ENCODE results near the gene GSK3A. TPM values are rescaled to one million over a fixed set of nuclear protein-coding genes. Genes with fewer than 3 reads are reported as not detected.
A peak's percentile ranks its signal among the peaks of the same experiment; 100 is the strongest.

GSK3A gene
- total RNA-seq, 2 experiments from 2014 or later: 38.2 to 39.0 TPM

DNA sequence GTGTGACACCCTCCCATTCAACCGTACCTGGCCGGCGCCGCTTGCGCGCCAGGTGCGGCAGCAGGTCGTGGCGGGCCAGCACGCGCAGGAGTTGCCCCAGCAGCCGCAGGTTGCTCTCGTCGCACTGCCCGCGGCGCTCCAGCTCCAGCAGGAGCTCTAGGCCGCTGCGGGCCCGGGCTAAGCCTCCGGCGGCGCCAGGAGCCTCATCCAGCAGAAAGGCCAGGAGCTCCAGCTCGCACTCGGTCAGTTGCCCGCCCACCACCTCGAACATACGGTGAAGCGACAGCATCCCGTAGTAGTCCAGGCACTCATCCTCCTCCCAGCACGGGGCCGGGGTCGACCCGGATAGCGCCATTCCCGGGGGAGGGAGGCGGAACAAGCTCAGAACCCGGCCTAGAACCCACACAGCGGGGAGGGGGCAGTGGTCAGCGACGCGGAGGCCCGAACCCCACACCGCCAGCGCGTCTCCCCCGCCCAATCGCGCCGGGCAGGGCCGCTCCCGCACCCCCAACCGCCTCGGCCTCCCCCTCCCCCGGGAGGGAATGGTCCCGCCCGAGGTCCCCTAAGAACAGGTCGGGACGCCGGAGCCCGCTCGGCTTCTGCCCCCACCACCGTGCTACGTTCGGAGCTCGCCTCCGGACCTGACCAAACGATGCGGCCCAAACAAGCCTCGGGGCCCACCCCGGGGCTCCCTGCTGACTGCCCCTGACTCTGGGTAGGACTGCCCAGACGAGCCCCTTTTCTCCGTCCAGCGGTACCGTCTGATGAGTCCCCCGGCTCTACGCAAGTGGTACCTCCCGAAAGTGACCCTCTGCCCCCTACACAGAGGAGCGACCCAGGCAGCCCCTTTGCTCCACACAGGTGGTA, 25.5 kb downstream of the GSK3A start:
- Mint-ChIP-seq H3K4me1 (peaks cover 52% of the 10 kb centered on the region), H3K9me3 (peaks cover 1% of the 10 kb centered on the region), H3K4me3 (peak overlapping the region; percentile 93), H3K27me3 (peaks cover 4% of the 10 kb centered on the region), H3K27ac (peak overlapping the region; percentile 99), H3K36me3 (peaks cover 37% of the 10 kb centered on the region)
- DNase-seq: peak; percentile 49

DNA sequence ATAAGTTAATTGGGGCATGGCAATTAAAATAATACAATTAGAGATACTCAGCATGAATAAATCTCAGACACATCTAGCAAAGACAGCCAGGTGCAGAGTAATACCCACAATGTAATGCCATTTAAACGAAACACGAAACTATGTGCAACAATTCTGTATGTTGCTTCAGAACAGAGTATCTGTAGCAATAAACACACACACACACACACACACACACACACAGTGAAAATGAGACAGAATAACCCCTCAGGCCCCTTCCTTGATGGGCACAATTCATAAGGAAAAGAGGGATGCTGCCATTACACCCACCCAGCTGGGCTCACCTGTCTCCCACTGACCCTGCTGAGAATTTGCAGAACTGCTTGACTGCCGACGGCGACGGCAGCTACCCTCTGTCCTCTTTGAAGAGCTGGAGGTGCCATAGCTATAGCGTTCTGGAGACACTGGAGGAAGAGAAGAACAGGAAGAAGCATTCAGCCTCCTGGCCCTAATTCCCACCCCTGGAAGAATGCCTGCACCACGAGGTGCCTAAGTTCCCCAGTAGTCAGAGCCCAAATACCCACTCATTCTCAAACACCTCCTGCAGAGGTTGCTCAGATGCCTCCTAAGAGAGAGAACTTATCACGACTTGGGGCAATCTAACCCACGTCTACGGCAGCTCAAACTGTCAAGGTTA, 27.5 kb downstream of the GSK3A start:
- H3K4me3 Mint-ChIP-seq: peak overlapping the region; percentile 47
- peaks cover 32% of the 10 kb centered on the region for H3K36me3 Mint-ChIP-seq
- H3K27me3 Mint-ChIP-seq: peaks cover 4% of the 10 kb centered on the region
- no peak for DNase-seq
- H3K27ac Mint-ChIP-seq: peak overlapping the region; percentile 62
- peaks cover 52% of the 10 kb centered on the region for H3K4me1 Mint-ChIP-seq
- peaks cover 1% of the 10 kb centered on the region for H3K9me3 Mint-ChIP-seq

GRCh38 chr19:42212886-42213285, 29.5 kb downstream of the GSK3A start:
- Mint-ChIP-seq H3K36me3 (peaks cover 36% of the 10 kb centered on the region), H3K4me1 (peaks cover 40% of the 10 kb centered on the region), H3K27me3 (peaks cover 4% of the 10 kb centered on the region), H3K27ac (peak overlapping the region; percentile 53), H3K4me3 (no peak overlapping the region), H3K9me3 (peaks cover 1% of the 10 kb centered on the region)
- no peak for DNase-seq

- H3K36me3 Mint-ChIP-seq: peaks cover 24% of the 10 kb centered on the region
- no peak overlapping the region for H3K27ac Mint-ChIP-seq
- no peaks in the 10 kb centered on the region for H3K9me3 Mint-ChIP-seq
- peaks cover 33% of the 10 kb centered on the region for H3K4me1 Mint-ChIP-seq
- no peaks in the 10 kb centered on the region for H3K27me3 Mint-ChIP-seq
- H3K4me3 Mint-ChIP-seq: no peak overlapping the region
- no peak for DNase-seq
Measured at GRCh38 chr19:42208612-42209011, 33.8 kb downstream of the GSK3A start.

GRCh38 chr19:42207767-42208271, 34.6 kb downstream of the GSK3A start:
- Mint-ChIP-seq H3K9me3 (no peaks in the 10 kb centered on the region), H3K4me1 (peaks cover 31% of the 10 kb centered on the region), H3K4me3 (no peak overlapping the region), H3K27ac (peak overlapping the region; percentile 57), H3K36me3 (peaks cover 21% of the 10 kb centered on the region), H3K27me3 (no peaks in the 10 kb centered on the region)
- DNase-seq: no peak

GRCh38 chr19:42206871-42207755, 35.3 kb downstream of the GSK3A start:
- Mint-ChIP-seq H3K27ac (peak overlapping the region; percentile 57), H3K9me3 (no peaks in the 10 kb centered on the region), H3K27me3 (no peaks in the 10 kb centered on the region), H3K36me3 (peaks cover 26% of the 10 kb centered on the region), H3K4me1 (peaks cover 34% of the 10 kb centered on the region), H3K4me3 (no peak overlapping the region)
- DNase-seq: no peak

GRCh38 chr19:42204664-42205063, 37.7 kb downstream of the GSK3A start:
- no peak overlapping the region for H3K4me3 Mint-ChIP-seq
- H3K36me3 Mint-ChIP-seq: peaks cover 45% of the 10 kb centered on the region
- no peaks in the 10 kb centered on the region for H3K9me3 Mint-ChIP-seq
- no peaks in the 10 kb centered on the region for H3K27me3 Mint-ChIP-seq
- peaks cover 56% of the 10 kb centered on the region for H3K4me1 Mint-ChIP-seq
- DNase-seq: no peak
- no peak overlapping the region for H3K27ac Mint-ChIP-seq

GRCh38 chr19:42203700-42204099, 38.7 kb downstream of the GSK3A start:
- Mint-ChIP-seq H3K4me1 (peaks cover 66% of the 10 kb centered on the region), H3K4me3 (no peak overlapping the region), H3K27ac (peak overlapping the region; percentile 59), H3K27me3 (no peaks in the 10 kb centered on the region), H3K36me3 (peaks cover 52% of the 10 kb centered on the region), H3K9me3 (no peaks in the 10 kb centered on the region)
- no peak for DNase-seq

DNA sequence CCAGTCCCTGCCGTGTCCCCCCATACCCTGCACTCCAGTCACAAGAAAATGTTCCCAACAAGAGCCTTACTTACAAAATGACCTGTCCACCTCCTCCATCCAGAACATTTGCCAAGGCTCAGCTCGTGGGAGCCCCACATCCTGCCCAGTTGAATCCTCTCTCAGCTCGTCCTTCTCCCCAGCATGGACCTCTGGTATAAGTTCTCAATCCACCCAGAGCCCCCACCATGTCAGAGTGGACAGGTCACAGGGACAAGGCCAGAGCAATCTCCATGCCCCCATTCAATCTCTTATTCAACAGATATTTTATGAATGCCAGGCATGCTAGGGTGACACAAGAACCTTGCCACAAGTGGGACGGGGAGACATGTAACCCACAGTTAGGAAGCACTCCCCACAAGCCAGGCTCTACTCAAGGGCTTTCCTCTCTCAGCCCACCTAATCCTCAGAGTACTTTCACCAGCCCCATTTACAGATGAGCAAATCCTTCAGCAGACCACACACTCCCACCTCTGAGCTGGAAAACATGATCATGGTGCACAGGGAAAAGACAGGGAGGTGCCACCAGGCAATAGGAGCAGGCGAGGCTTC, 40.0 kb downstream of the GSK3A start:
- H3K27ac Mint-ChIP-seq: peak overlapping the region; percentile 94
- H3K36me3 Mint-ChIP-seq: peaks cover 56% of the 10 kb centered on the region
- peak overlapping the region; percentile 33 for H3K4me3 Mint-ChIP-seq
- DNase-seq: no peak
- H3K9me3 Mint-ChIP-seq: no peaks in the 10 kb centered on the region
- no peaks in the 10 kb centered on the region for H3K27me3 Mint-ChIP-seq
- H3K4me1 Mint-ChIP-seq: peaks cover 66% of the 10 kb centered on the region

- peak; percentile 51 for DNase-seq
- Mint-ChIP-seq H3K4me3 (peak overlapping the region; percentile 33), H3K4me1 (peaks cover 71% of the 10 kb centered on the region), H3K9me3 (no peaks in the 10 kb centered on the region), H3K27ac (peak overlapping the region; percentile 94), H3K27me3 (no peaks in the 10 kb centered on the region), H3K36me3 (peaks cover 59% of the 10 kb centered on the region)
Measured at GRCh38 chr19:42201489-42202289, 40.7 kb downstream of the GSK3A start.

DNA sequence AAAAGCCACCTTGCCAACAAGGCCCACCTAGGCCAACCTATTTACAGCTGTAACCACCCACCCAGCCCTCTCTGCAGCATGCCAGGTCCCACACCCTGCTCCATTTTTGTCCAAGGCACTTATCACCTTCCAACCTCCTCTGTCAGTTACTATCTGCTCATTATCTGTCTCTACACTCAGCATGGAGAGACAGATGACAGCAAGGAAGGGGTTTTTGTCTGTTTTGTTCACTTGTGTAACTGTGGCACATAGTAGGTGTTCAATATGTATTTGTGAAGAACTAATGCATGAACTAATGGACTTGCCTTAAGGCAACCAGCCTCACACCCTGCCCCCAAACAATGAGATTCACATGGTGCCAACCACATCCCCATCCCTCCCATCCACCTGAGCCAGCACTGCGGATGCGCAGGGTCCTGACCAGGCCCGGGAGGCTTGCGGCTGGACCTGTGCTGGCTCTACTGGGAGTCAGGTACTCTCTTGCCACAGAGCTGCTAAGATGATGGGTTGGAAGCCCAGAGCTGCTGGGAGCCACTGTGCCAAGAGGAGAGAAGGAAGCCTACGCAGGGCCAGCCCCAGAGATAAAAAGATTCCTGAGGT, 42.2 kb downstream of the GSK3A start:
- H3K9me3 Mint-ChIP-seq: no peaks in the 10 kb centered on the region
- peak overlapping the region; percentile 94 for H3K27ac Mint-ChIP-seq
- H3K36me3 Mint-ChIP-seq: peaks cover 63% of the 10 kb centered on the region
- no peaks in the 10 kb centered on the region for H3K27me3 Mint-ChIP-seq
- no peak for DNase-seq
- peak overlapping the region; percentile 74 for H3K4me3 Mint-ChIP-seq
- H3K4me1 Mint-ChIP-seq: peaks cover 71% of the 10 kb centered on the region

GRCh38 chr19:42199440-42200115, 42.8 kb downstream of the GSK3A start:
- no peaks in the 10 kb centered on the region for H3K9me3 Mint-ChIP-seq
- peak overlapping the region; percentile 74 for H3K4me3 Mint-ChIP-seq
- H3K27ac Mint-ChIP-seq: peak overlapping the region; percentile 94
- peaks cover 63% of the 10 kb centered on the region for H3K36me3 Mint-ChIP-seq
- peak; percentile 73 for DNase-seq
- no peaks in the 10 kb centered on the region for H3K27me3 Mint-ChIP-seq
- peaks cover 65% of the 10 kb centered on the region for H3K4me1 Mint-ChIP-seq

Measured in activated naive CD8-positive, alpha-beta T cell treated with anti-CD3 and anti-CD28 coated beads for 36 hours (primary cell).